A549 (cell line): ENCODE measurements around the gene DCAF15.

Experiments
- CTCF ChIP-seq: fragments of >200 bp; sonication (Bioruptor Twin); formaldehyde crosslinking; IDR thresholded peaks from 3 replicates; pipeline ENCODE4 v1.5.1; 2016
- EHMT2 ChIP-seq: fragments of 200-600 bp; sonication (generic); IDR thresholded peaks from 2 replicates; pipeline ENCODE4 v1.6.1; 2016; ENCODE audit warnings: antibody characterized with exemption, low read depth, mild to moderate bottlenecking, moderate library complexity
- EP300 ChIP-seq, 2 experiments: fragments of >200 bp; sonication (Bioruptor Twin); formaldehyde crosslinking; IDR thresholded peaks; 2 replicates in 1 of 2; 3 replicates in 1 of 2; pipeline ENCODE4 v1.6.1; 2016 to 2017
- HDAC2 ChIP-seq: fragments of 200-600 bp; sonication (generic); IDR thresholded peaks from 2 replicates; pipeline ENCODE4 v1.6.1; 2016
- NPAS2 ChIP-seq: fragments of 250-450 bp; sonication (Bioruptor Pico); IDR thresholded peaks from 2 replicates; pipeline ENCODE4 v1.8.0; 2022; ENCODE audit warnings: mild to moderate bottlenecking, moderate library complexity, borderline replicate concordance
- POLR2A ChIP-seq: IDR thresholded peaks from 2 replicates; pipeline ENCODE4 v1.6.1; 2012; ENCODE audit warnings: mild to moderate bottlenecking, low read length
- RCOR1 ChIP-seq: fragments of 150-350 bp; IDR thresholded peaks from 2 replicates; pipeline ENCODE4 v1.6.1; 2014; ENCODE audit warnings: antibody characterized with exemption, low read length, low read depth
- ZFP36 ChIP-seq: fragments of 450-650 bp; IDR thresholded peaks from 2 replicates; pipeline ENCODE4 v1.6.1; 2014; ENCODE audit warnings: borderline replicate concordance; ENCODE audit not compliant: partially characterized antibody
- TF ChIP-seq, protein P1 (sequence below): IDR thresholded peaks from 2 replicates; pipeline ENCODE4 v1.6.1; 2012; ENCODE audit warnings: low read depth, borderline replicate concordance

DNA sequence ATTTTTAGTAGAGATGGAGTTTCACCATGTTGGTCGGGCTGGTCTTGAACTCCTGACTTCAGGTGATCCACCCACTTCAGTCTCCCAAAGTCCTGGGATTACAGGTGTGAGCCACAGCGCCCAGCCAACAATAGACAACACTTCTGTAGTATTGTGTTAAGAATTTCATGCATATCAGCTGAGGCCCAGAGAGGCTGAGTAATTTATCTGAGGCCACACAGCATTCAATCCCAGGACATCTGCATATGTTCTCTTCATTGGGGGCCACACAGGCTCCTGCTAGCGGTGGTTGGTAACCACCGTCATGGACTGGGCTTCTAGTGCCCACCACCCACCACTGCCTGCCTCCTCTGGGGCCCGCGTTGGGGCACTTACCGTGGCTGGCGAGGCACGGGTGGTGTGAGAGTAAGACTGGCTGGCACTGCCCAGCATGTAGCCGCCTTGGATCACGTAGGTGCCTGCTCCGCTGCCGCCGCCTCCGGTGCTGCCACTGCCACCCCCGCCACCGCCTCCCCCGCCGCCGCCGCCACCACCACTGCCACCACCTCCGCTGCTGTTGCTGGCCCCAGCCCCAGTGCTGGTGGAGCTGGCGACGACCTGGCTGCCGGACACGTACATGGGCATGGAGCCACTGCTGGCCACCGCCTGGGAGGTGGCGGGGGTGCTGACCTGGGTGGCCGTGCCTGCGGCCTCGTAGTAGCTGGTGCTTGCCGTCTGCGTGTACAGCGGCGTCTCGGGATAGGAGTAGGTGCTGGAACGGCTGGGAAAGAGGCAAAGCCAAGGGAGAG, 20.3 kb downstream of the DCAF15 start:
- TF ChIP-seq EP300 (IDR thresholded peaks at IDR 0.05) (no peak), CTCF (no peak), NPAS2 (CRISPR knock-in tag) (no peak), POLR2A (no peak), ZFP36 (peak; percentile 46), EHMT2 (no peak), RCOR1 (no peak), HDAC2 (no peak)
- TF ChIP-seq, protein P1, sequence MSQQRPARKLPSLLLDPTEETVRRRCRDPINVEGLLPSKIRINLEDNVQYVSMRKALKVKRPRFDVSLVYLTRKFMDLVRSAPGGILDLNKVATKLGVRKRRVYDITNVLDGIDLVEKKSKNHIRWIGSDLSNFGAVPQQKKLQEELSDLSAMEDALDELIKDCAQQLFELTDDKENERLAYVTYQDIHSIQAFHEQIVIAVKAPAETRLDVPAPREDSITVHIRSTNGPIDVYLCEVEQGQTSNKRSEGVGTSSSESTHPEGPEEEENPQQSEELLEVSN: no peak
